K562 (cell line): ENCODE measurements around the gene GHR. TPM values are rescaled to one million over a fixed set of nuclear protein-coding genes. Genes with fewer than 3 reads are reported as not detected.
"Not testable (repeated sequence)": the region's sequence is repeated elsewhere in the genome, so short reads cannot be mapped to it uniquely, and the experiment has no call there.

ENCODE experiments used
- ATAC-seq: fragments of 200-7000 bp; cut with Tn5 transposase; 3 replicates; pipeline ENCODE4 v1.9.1; 2020; ENCODE audit warnings: moderate library complexity
- BruUV-seq: library from RNA; stranded (reverse); fragments of 400-500 nt; replicated peaks from 2 replicates; lab custom pipeline; 2021; lab: Mats Ljungman, UMichigan
- CTCF ChIA-PET: fragments of 300-600 bp; formaldehyde crosslinking; extraction: SDS; loops from one replicate; lab custom pipeline; 2021; ENCODE audit warnings: low intra/inter-chr PET ratio; lab: Yijun Ruan, JAX
- POLR2A ChIA-PET: fragments of 300-600, 350-650 bp; sonication (Branson Sonifier 250); formaldehyde crosslinking; extraction: SDS; loops from one replicate; lab custom pipeline; 2021; ENCODE audit warnings: antibody characterized with exemption, inconsistent platforms; lab: Yijun Ruan, JAX
- DNase-seq, 4 experiments: peaks; one replicate each; pipeline versions ENCODE4 v3.0.0 to v3.0.0-alpha.2; 2011 to 2018; ENCODE audit warnings: low spot score in 3 of 4, mixed read lengths in 3 of 4; ENCODE audit errors: extremely low read depth in 1 of 4
- FAIRE-seq: peaks from 2 replicates; lab custom pipeline; 2011; peaks lifted over from hg19 to GRCh38; lab: Jason Lieb, UNC
- H2AFZ ChIP-seq: 2 replicates; pipeline ENCODE4 v1.6.0; 2011; ENCODE audit warnings: low read depth, low read length, control low read depth, inconsistent platforms
- H3K27ac ChIP-seq: fragments of 200-600 bp; 3 replicates; pipeline ENCODE4 v1.8.0; 2011; ENCODE audit warnings: low read depth, mild to moderate bottlenecking, control low read depth, inconsistent platforms, low read length, moderate library complexity, mixed read lengths; ENCODE audit errors: extremely low read depth
- H3K27me3 ChIP-seq, 2 experiments: fragments of 300-600 bp in 1 of 2; 2 replicates in 1 of 2; 3 replicates in 1 of 2; pipeline versions ENCODE4 v1.6.0 to v1.8.0; 2011; ENCODE audit warnings: inconsistent platforms in 2 of 2, low read length in 2 of 2, mild to moderate bottlenecking in 1 of 2, mixed read lengths in 1 of 2, moderate library complexity in 1 of 2; ENCODE audit not compliant: control insufficient read depth in 2 of 2, insufficient read depth in 2 of 2
- H3K36me3 ChIP-seq: fragments of 300-600 bp; 3 replicates; pipeline ENCODE4 v1.8.0; 2011; ENCODE audit warnings: mild to moderate bottlenecking, low read length, inconsistent platforms; ENCODE audit not compliant: control insufficient read depth, insufficient read depth
- H3K4me1 ChIP-seq, 2 experiments: fragments of 200-600 bp in 1 of 2; replicated peaks in 1 of 2; 2 replicates in 1 of 2; 3 replicates in 1 of 2; pipeline versions ENCODE4 v1.5.1 to v1.8.0; 2011; ENCODE audit warnings: inconsistent platforms in 2 of 2, low read length in 2 of 2, mild to moderate bottlenecking in 1 of 2, mixed read lengths in 1 of 2, moderate library complexity in 1 of 2; ENCODE audit not compliant: control insufficient read depth in 2 of 2, insufficient read depth in 2 of 2
- H3K4me2 ChIP-seq: 2 replicates; pipeline ENCODE4 v1.6.1; 2011; ENCODE audit warnings: low read length, control low read depth, inconsistent platforms, mixed read lengths; ENCODE audit not compliant: insufficient read depth
- H3K4me3 ChIP-seq: fragments of 200-600 bp; sonication (generic), shearing (Covaris generic); 2 replicates; pipeline ENCODE4 v1.5.1; 2016; ENCODE audit warnings: control low read depth, inconsistent platforms
- H3K79me2 ChIP-seq: fragments of 200-600 bp; 3 replicates; pipeline ENCODE4 v1.8.0; 2011; ENCODE audit warnings: low read length, inconsistent platforms; ENCODE audit not compliant: control insufficient read depth, insufficient read depth
- H3K9ac ChIP-seq, 2 experiments: 2 replicates each; pipeline versions ENCODE4 v1.6.0 to v1.6.1; 2011; ENCODE audit warnings: low read depth in 2 of 2, low read length in 2 of 2, control low read depth in 1 of 2, inconsistent platforms in 1 of 2, mild to moderate bottlenecking in 1 of 2, mixed read lengths in 1 of 2; ENCODE audit not compliant: insufficient read depth in 1 of 2
- H3K9me1 ChIP-seq: one replicate; pipeline ENCODE4 v1.6.0; 2011; ENCODE audit warnings: inconsistent platforms, mild to moderate bottlenecking, low read length, moderate library complexity; ENCODE audit not compliant: control insufficient read depth, insufficient read depth
- H3K9me3 ChIP-seq: replicated peaks from 2 replicates; pipeline ENCODE4 v1.5.1; 2011; ENCODE audit warnings: low read depth, low read length, inconsistent platforms; ENCODE audit not compliant: control insufficient read depth, insufficient read depth
- H4K20me1 ChIP-seq: replicated peaks from 2 replicates; pipeline ENCODE4 v1.6.1; 2011; ENCODE audit warnings: low read length, inconsistent platforms, mixed read lengths; ENCODE audit not compliant: control insufficient read depth, insufficient read depth
- CXXC5 ChIP-seq: fragments of 250-450 bp; sonication (Bioruptor Pico); IDR thresholded peaks from 2 replicates; pipeline ENCODE4 v1.8.0; 2022; ENCODE audit warnings: inconsistent platforms, mild to moderate bottlenecking, moderate library complexity
- HINFP ChIP-seq: fragments of 450-650 bp; conservative IDR thresholded peaks from 2 replicates; pipeline ENCODE4 v1.6.1; 2016; ENCODE audit warnings: missing genetic modification characterization, low read depth, mild to moderate bottlenecking, control low read depth, missing compliant biosample characterization
- L3MBTL2 ChIP-seq: fragments of 450-650 bp; IDR thresholded peaks from 2 replicates; pipeline ENCODE4 v1.6.1; 2016; ENCODE audit warnings: mild to moderate bottlenecking, moderate library complexity
- NFRKB ChIP-seq: fragments of 450-650 bp; IDR thresholded peaks from 2 replicates; pipeline ENCODE4 v1.6.1; 2016; ENCODE audit warnings: low read depth
- NRF1 ChIP-seq, 2 experiments: fragments of 450-650 bp; IDR thresholded peaks in 1 of 2; conservative IDR thresholded peaks in 1 of 2; 2 replicates each; pipeline ENCODE4 v1.6.1; 2014; ENCODE audit warnings: mild to moderate bottlenecking in 2 of 2
- YY1 ChIP-seq, 3 experiments: IDR thresholded peaks; 2 replicates each; pipeline ENCODE4 v1.6.1; 2011; ENCODE audit warnings: low read length in 2 of 3, mild to moderate bottlenecking in 2 of 3, moderate library complexity in 2 of 3, borderline replicate concordance in 1 of 3, control low read depth in 1 of 3, low read depth in 1 of 3; ENCODE audit not compliant: insufficient read depth in 3 of 3, insufficient replicate concordance in 2 of 3, control insufficient read depth in 1 of 3, insufficient read length in 1 of 3; ENCODE audit errors: extremely low read depth in 1 of 3
- WGBS: fragments of 100-300 bp; shearing (Covaris generic); methylation state at CpG from one replicate; pipeline ENCODE4 v1.1.6; 2016; ENCODE audit warnings: low coverage, mixed read lengths; ENCODE audit not compliant: insufficient coverage; ENCODE audit errors: missing lambda C conversion rate; 5-methylcytosine and 5-hydroxymethylcytosine counted together
- in situ Hi-C: fragments of 300-500 bp; cut with MboI; formaldehyde crosslinking; loops from 4 replicates; pipeline ENCODE4 v1.15.0; 2018; ENCODE audit warnings: inconsistent platforms, mixed read lengths
- intact Hi-C: fragments of 100-400 bp; cut with micrococcal nuclease; formaldehyde crosslinking; loops from 2 replicates; pipeline ENCODE4 v1.14.2; 2022
- polyA plus RNA-seq, 8 experiments: library from polyadenylated mRNA; depleted of rRNA in 4 of 8; stranded (reverse) in 5 of 8; unstranded in 3 of 8; fragments of >200 nt; fragmentation: Nextera tagmentation in 2 of 8; fragmentation: Illumina TruSeq in 1 of 8; extraction: Ambion mirVana in 2 of 8; extraction: Trizol in 1 of 8; gene quantifications; 2 replicates each; pipeline versions ENCODE4 v1.2.1 to v1.2.3, GENCODE V29; 2011 to 2014; ENCODE audit warnings: inconsistent platforms in 1 of 8, missing spikeins in 1 of 8
- total RNA-seq, 7 experiments: library from RNA; depleted of rRNA in 6 of 7; stranded (reverse); fragments of >200 nt in 6 of 7; fragmentation: Illumina TruSeq in 2 of 7; extraction: Trizol in 2 of 7; gene quantifications; 2 replicates each; pipeline versions ENCODE4 v1.2.1 to v1.2.3, GENCODE V29; 2011 to 2021; ENCODE audit warnings: low replicate concordance in 1 of 7

GHR gene
- total and polyA plus RNA-seq, 9 of the 15 experiments (the other 6 are each of a cell fraction or from before 2014, with no cell fraction given), result 0.01 to 0.13 (median 0.07) TPM; not detected in 5

GRCh38 chr5:42734531-42735058 lies 311.4 kb downstream of the GHR start:
- H3K9me1 ChIP-seq, H3K9ac ChIP-seq, in situ Hi-C loops, H3K27ac ChIP-seq, H3K27me3 ChIP-seq, H3K9me3 ChIP-seq, FAIRE-seq, H4K20me1 ChIP-seq, CTCF ChIA-PET, H3K36me3 ChIP-seq, H3K79me2 ChIP-seq, intact Hi-C loops, H3K4me1 ChIP-seq: not testable (repeated sequence)
- peak overlapping the region; percentile 3; the same call in 1 of the 2 replicates for H3K4me3 ChIP-seq
- POLR2A ChIA-PET, result interaction anchor here (0.9 to 2.4 kb wide), 5 partner anchors 11 to 106 kb away, joined by 3 to 7 read pairs (median 4); no protein-coding TSS in a partner anchor
- peak overlapping the region; percentile 81 for H2AFZ ChIP-seq
- 0% methylated on average over 3 of the region's 24 CpGs for WGBS
- TF ChIP-seq NRF1 (conservative IDR thresholded peaks at IDR 0.05 in 1 of 2, IDR thresholded peaks at IDR 0.05 in 1 of 2) (peak; percentile 61 to 69), YY1 (IDR thresholded peaks at IDR 0.05; ENCODE audit: borderline replicate concordance in 1 of 3, control insufficient read depth in 1 of 3, extremely low read depth in 1 of 3, insufficient read depth in 3 of 3, insufficient read length in 1 of 3, insufficient replicate concordance in 2 of 3, low read depth in 1 of 3, low read length in 2 of 3) (peak in 1 of 3 experiments; percentile 57), CXXC5 (CRISPR knock-in tag) (0 out of 2 replicates have a peak, but pooled peaks have one; percentile 35), HINFP (0 out of 2 replicates have a peak, but pooled peaks have one; percentile 12), NFRKB (0 out of 2 replicates have a peak, but pooled peaks have one; percentile 28), L3MBTL2 (peak; percentile 11; the same call in 1 of the 2 replicates)
- peak overlapping the region; percentile 49 for H3K4me2 ChIP-seq
- peak; percentile 70 for ATAC-seq
- peak in 1 of 4 experiments; percentile 27 for DNase-seq
- TSS peak; percentile 57 for BruUV-seq
